NCI-H460 (cell line): ENCODE results near the gene LIN37. TPM values are rescaled to one million over a fixed set of nuclear protein-coding genes. Genes with fewer than 3 reads are reported as not detected.

Source experiments
- DNase-seq: peaks from one replicate; pipeline ENCODE4 v3.0.0-alpha.2; 2016; ENCODE audit warnings: low read depth; ENCODE audit errors: extremely low read depth
- total RNA-seq: library from RNA; depleted of rRNA; stranded (reverse); fragments of >200 nt; shearing (Covaris generic); gene quantifications from 2 replicates; pipeline ENCODE4 v1.2.3, GENCODE V29; 2014

LIN37 gene
- total RNA-seq, 1 experiment from 2014 or later: 8.4 TPM

DNA sequence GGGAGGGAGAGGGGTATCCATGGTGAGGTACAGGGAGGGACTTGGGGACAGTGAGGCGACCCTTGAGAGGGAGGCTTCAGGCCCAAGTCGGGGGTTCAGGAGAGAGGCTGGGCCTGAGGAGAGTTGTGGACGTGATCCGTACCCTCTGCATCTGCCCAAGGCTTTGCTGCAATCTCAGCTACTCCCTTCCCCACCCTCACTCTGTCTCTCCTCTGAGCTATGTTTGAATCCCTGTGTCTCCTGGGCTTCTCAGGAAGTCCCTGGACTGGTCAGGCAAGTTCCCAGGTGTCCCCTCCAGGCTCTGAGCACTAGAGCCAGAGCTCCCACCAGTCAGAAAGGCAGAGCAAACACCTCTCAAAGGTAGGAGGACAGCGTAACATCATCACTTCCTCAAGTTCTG is 1.8 kb downstream of the LIN37 start:
- DNase-seq: no peak

DNA sequence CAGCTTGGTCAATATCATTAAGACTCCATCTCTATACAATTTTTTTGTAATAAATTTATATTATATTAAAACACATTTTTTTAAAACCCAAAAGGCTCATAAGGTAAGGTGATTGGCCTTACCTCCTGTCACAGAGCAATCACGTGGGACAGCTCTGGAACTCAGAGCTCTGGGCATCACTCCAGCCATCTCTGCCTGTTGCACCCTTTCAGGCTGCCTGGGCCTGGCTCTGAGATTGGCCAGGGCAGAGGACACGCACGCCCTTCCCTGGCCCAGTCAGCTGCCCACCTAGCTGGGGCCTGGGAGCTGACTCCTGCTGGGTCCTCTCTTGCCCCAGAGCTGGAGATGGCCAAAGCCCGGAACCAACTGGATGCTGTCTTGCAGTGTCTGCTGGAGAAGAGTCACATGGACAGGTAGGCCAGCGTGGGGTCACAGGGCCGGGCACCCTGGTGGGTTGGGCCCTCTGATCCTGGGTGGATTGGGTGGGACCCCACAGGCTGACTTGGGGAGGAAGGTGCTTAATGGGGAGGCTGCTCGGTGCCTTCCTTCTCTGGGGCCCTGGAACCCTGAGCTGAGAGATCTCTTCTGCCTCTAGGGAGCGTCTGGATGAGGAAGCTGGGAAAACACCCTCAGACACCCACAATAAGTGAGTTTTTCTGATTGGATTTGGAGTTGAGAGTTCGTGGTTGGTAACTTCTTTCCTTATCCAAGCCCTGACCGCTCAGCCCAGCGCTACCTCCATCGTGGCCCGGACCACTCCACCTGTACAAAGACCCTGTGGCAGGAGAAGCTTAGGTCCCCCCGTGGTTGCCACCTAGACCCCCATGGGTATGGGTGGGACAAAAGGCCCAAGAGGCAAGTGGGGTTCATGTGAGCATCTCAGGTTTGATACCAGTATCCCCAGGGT is 3.7 kb downstream of the LIN37 start:
- DNase-seq: no peak

DNA sequence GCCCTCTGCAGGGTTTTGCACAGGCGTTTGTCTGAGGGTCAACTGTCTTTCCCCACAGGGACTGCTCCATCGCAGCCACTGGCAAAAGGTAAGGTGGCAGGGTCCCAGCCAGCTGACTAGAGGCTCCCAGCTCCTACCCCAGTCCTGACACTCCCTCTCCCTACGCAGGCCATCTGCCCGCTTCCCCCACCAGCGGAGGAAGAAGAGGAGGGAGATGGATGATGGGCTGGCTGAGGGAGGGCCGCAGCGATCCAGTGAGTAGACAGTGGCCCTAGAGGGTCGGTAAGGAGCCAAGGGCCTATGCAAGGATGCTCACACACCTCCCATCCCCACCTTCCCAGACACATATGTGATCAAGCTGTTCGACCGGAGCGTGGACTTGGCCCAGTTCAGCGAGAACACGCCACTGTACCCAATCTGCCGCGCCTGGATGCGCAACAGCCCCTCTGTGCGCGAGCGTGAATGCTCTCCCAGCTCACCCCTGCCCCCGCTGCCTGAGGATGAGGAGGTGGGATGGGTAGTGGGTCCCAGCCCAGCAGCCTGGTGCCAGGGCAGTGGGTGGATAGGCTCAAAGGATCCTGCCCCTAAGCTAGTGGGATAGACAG is 4.5 kb downstream of the LIN37 start:
- DNase-seq: no peak

DNA sequence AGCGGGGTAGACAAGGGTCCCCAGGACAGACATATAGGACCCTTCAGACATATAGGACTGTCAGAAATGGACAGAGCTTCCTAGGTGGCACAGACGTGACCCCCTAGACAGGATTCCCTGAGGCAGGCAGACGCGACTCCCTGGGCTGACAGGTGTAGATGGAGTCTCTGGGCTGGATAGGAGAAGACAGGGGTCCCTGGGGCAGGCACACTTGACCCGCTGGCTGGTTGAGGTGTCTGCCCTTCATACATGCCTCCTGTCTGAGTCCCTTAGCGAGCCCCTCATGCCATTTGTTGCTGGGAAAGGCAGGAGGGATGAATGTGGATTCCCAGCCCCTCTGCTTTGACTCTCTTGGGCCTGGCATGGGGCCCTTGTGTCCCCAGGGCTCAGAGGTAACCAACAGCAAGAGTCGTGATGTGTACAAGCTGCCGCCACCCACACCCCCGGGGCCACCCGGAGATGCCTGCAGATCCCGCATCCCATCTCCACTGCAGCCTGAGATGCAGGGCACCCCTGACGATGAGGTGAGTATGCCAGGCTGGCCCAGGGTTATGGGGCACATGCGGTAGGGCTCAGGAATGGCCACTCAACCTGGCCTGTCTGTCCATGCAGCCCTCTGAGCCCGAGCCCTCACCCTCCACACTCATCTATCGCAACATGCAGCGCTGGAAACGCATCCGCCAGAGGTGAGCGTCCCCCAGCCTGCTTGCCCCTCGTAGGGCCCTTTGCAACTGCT is 5.4 kb downstream of the LIN37 start:
- DNase-seq: no peak

DNA sequence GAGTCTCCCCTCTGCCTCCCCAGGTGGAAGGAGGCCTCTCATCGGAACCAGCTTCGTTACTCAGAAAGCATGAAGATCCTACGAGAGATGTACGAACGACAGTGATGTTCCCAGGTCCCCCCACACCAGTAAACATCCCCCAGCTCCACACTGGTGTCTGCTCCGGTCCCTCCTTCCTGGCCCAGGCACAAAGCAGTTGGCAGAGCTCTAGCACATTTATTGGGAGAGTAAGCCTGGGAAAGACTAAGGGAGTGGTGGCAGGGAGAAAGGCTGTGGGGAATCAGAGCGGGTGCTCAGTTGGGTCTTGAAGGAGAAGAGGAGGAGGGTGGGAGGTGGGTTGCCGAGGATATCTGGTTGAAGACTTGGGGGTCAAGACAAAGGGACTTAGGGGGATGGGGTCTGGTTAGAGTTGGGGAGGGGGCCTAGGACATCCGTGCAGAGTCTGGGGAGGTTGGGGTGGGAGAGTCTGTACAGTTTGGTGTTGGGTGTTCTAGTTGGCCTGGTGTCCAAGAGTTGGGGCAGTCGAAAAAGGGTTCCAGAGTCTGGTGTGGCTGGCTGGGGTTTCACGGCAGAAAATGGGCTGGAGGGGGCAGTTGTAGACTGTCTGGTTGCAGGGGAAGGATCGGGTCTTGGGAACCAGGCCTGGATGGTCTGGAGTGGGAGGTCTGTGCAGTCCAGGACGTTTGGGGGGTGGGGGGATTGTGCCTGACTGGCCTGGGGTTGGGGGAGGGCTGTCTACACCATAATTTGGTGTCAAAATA is 6.2 kb downstream of the LIN37 start:
- no peak for DNase-seq

DNA sequence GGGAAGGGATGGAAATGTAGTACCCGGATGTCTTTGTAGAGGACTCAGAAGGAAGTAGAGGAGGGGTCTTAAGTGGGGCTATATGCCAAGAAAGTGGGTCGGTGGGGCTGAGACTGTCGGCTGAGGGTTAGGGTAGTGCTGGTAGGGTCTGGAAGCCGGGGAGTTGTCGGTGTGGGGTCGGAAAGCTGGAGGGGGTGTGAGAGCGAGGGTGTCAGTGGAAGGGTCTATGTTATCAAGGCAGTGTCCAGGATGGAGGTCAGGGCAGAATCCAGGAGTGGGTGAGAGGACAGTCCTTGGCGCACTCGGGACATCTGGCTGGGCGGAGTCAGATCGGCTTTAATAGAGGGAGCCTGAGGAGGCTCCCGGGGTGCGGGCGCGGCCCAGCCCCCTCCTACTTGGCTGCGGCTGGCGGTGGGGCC is 6.8 kb downstream of the LIN37 start:
- DNase-seq: no peak

DNA sequence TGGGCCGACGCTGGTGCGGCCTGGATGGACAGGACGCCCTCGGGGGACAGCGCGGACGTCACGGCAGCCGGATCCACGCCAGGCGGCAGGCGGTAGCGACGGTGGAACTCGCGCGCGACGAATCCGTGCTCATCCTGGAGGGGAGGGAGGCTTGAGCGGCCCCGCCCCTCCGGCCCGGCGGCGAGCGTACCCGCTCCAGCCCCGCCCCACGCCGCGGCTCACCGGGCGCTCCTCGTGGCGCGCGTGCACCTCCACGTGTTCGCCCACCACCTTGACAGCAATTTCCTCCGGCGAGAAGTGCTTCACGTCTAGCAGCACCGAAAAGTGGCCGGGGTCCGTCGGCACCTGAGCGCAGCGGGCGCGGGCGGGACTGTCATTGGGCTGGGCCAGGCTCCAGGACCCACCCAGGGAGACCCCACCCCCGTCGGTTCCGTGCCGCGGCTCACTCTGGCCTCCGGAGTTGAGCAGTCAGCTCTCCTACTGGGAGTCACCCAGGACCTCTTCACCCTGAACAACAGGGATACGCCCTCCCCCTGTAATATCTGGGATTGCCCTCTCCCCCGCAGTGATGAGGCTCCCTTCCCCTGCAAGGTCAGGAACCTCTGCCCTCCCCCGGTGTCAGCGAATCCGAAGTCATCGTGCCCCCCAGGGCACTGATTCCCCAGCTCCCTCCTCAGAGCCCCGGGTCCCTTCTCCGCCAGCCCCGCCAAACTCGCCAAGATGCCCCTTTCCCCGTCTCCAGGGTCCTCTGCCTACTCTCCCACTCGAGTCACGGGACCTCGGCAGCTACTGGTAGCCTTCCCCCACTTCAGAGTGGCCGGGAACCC is 7.4 kb downstream of the LIN37 start:
- peak; percentile 42 for DNase-seq

DNA sequence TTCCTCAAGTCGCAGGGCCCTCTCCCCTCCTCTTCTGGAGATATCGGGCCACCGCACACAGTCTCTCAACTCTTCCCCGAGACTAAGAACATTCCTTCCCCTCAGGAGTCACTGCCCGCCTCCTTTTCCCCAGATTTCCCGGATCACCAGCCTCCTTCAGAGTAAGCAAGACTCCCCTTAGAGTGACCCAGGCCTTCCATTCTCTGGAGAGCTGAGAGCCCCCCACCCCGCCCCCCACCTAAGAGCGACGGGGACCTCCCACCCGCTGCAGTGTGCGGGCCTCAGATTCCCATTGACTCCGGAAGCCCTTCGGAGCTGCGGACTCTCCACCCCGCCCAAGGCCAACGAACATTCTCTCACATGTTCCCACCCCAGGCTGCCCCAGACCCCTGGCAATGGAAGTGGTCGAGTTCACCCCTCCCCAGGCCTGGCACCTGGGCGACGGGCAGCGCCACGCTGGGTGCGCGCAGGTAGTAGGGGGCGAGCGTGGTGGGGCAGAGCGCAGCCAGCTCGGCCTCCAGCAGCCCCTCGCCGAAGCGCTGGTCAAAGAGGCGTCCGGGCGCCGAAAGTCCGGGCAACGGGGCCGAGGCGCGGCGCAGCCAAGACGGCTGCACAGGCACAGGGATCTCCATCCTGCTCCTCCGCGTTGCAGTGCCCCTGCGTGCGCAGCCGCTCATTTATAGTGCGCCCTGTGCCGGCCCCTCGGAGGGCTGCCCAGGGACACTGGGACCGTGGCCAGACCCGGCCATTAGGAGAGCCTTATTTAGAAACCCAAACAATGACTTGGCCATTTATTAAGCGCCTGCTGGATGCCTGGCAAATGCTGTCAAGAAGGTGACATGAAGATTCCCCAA is 8.2 kb downstream of the LIN37 start, which contains the start of gene HSPB6:
TSS of gene HSPB6 (minus strand) at position 653 of the 854 bp plus-strand sequence. CDS start at position 632, 21 bp downstream.
- no peak for DNase-seq

DNA sequence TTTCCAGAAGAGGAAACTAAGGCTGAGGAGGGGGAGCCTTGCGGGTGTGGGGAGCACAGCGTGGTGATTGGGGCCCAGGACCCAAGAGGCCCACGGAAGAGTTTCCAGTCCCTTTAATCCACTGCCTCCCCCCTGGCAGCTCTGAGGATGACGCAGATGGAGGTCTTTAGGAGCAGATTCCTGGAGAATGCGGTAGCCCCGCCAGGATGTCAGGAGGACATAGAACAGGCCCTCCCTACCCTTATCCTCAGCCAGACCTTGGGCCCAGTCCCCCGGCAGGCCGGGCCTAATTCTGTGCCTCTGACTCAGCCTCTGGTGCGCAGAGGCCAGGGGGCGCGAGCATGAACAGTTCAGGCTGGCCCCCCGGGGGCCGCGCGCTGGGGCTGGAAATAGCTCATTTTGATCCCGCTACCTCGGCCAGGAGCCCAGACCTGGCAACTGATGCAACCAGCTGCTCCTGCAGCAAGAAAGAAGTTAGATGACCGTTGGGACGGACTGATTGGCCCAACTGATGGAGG is 8.9 kb downstream of the LIN37 start:
- DNase-seq: no peak

DNA sequence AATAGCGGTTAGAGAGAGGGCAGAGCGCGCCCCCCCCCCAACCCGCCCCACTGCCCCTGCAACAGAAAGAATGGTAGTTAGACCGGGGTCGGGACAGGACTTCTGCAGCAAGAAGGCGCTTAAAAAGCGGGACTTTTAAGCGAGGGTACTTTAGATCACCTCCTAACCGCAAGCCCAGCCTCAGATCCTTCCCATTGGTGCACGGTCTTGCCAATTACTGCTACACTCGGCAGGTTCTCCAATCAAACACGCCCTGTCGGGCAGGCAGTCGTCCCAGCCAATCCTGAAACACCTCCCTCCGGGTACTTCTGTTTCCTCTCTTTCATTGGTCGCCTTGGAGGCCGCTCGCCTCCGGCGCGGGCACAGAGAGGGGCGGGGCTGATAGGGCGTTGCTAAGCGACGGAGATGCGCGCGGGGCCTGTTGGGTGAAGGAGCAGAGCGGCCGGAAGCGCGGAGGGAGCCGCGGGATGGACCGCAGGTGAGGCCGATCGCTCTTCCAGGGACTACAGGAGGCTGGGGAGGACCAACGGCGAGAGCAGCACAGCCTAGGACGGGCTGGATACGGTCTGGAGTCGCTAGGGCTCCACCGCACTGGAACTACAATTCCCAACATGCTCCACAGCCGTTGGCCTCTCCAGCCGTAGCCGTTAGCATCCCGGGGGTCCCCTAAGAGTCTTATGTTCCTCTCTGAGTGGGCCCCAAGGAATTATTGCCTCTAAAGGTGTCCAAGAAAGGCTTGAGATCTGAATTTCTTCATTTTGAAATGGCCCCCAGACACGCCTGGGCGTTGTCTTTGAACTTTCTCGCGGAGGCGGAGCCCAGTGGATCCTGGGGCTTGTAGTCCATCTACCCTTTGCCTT is 9.6 kb downstream of the LIN37 start, which contains the start of gene PROSER3:
TSS of gene PROSER3 (plus strand) at position 428 of the 860 bp plus-strand sequence. CDS start at position 468, 40 bp downstream.
- DNase-seq: peak; percentile 99

DNA sequence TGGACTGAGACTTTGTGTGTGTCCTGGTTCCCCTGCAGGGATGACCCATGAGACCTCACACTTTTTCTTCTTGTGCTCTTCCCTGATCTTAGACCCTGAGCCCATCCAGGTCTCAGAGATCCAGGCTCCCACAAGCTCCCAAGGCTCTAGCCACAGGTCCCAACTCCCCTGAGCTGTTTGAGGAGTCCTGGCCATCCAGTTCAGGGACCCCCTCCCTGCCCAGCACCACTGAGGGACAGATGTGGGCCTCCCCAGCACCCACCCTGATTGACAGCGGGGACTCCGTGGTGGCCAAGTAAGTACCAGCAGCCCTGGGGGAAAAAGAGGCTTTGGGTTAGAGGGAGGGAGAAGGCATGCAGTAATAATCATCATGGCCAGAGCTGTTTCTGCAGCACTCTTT is 11.3 kb downstream of the LIN37 start:
- no peak for DNase-seq

DNA sequence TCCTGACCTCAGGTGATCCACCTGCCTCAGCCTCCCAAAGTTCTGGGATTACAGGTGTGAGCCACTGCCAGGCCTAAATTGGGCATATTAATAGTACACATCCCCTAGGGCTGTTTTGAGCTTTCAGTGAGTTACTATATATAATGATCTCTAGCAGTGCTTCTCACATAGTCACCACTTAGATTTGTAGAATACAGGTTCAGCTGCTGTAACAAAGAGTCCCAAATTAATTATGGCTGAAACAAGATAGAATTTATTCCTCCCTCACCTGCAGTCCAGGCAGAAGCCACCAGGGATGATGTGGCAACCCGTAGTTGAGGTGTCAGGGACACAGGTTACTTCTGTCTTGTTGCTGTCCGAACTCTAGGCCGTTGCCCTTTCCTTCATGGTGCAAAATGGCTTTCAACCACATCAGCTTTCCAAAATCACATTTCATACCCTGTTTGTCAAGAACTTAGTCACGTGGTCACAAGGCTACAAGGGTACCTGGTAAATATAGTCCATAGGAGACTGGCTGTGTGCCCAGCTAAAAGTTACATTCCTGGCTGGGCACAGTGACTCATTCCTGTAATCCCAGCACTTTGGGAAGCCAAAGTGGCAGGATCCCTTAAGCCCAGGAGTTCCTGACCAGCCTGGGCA is 12.5 kb downstream of the LIN37 start:
- no peak for DNase-seq

DNA sequence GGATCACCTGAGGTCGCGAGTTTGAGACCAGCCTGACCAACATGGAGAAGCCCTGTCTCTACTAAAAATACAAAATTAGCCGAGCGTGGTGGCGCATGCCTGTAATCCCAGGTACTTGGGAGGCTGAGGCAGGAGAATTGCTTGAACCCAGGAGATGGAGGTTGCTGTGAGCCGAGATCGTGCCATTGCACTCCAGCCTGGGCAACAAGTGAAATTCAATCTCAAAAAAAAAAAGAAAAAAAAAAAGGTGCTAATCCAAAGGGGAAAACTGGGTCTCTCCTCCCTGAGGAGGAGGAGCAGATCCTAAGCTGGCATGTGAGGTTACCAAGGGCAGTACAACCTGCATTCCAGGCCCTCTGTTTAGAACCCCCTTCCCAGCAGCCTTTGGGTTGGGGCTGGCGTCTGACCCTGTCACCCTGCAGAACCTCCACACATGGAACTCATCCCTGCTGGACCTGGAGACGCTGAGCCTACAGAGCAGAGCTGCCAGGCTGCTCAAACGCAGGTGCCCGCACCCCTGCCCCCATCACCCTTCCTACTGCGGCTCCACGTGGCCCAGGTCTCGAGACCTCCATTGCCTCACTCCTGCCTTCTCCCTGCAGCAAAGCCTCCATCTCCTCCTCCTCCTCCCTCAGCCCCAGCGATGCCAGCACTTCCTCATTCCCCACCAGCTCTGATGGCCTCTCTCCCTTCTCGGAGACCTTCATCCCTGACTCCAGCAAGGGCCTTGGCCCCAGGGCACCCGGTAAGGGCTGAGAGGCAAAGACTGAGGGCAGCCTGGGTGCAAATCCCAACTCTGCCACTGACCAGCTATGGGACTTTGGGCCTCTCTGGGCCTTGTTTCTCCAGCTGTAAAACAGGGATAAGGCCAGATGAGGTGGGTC is 16.3 kb downstream of the LIN37 start:
- no peak for DNase-seq

DNA sequence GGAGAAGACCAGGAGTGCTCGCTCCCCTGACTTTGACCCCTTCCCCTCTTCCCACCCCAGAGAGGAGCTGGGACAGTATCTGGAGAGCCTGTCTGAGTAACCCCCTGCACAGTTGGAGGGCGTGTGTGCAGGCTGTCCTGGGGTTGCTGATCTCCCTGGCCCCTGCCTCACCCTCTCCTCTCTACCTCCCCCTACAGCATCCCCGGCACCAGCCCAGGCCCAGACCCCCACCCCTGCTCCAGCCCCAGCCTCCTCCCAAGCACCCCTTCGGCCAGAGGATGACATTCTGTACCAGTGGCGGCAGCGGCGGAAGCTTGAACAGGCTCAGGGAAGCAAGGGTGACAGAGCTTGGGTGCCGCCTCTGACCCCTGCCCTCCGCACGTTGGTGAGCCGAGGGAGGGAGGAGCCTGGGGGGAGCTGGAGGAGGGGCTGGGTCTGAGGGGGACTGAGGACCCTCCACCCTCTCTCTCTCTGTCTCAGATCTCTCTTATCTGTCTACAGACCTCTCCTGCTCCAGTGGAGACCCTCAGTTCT is 18.3 kb downstream of the LIN37 start:
- no peak for DNase-seq

DNA sequence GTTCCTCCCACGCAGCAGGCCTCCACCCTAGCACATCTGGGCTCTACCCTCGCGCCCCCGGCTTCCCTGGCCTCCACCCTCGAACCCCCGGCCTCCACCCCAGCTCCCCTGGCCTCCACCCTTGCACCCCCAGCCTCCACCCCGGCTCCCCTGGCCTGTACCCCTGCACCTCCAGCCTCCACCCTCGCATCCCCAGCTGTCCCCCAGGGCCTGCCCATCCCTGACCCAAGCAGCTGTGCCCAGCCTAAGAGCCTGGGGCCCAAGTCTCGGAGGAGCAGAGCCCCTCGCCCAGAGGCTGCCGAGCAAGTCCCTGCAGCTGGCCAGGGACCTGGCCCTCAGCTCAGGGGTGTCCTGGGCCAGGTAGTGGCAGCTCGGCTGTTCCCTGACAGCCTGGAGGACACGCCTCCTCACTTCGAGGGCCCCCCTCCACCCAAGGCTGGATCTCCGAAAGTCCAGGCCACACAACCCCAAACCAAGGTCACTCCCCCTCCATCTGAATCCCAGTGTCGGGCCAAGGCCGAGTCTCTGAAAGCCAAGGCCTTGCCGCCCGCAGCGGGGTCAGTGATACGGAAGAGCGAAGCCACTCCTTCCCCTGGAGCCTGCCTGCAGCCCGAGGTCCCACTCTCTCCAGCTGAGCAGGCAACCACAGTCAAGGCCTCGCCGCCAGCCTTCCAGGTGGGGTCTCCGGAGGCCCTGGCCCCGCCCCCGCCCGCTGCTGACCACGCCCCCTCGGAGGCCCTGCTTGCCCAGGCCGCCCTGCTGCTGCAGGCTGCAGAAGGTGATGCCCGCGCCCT is 19.1 kb downstream of the LIN37 start:
- DNase-seq: no peak
